Esophagus (tissue), 2 donors: ENCODE measurements around the gene TMEM131. TPM values are rescaled to one million over a fixed set of nuclear protein-coding genes. Genes with fewer than 3 reads are reported as not detected.

Source experiments
- H3K27ac ChIP-seq, 2 donors: one replicate each; pipeline ENCODE4 v1.5.1; 2013; ENCODE audit warnings: low read depth in 2 of 2, mild to moderate bottlenecking in 2 of 2, inconsistent platforms in 1 of 2, low read length in 1 of 2, moderate library complexity in 1 of 2
- H3K27me3 ChIP-seq, 2 donors: one replicate each; pipeline ENCODE4 v1.6.1; 2013; ENCODE audit warnings: low read length in 2 of 2, control low read depth in 1 of 2, mild to moderate bottlenecking in 1 of 2; ENCODE audit not compliant: insufficient read depth in 2 of 2, control insufficient read depth in 1 of 2
- H3K36me3 ChIP-seq, 2 donors: one replicate each; pipeline ENCODE4 v1.6.1; 2013; ENCODE audit warnings: low read length in 1 of 2; ENCODE audit not compliant: control insufficient read depth in 2 of 2, insufficient read depth in 2 of 2
- H3K4me1 ChIP-seq, 2 donors: one replicate each; pipeline ENCODE4 v1.6.1; 2013; ENCODE audit warnings: low read length in 1 of 2; ENCODE audit not compliant: control insufficient read depth in 2 of 2, insufficient read depth in 2 of 2
- H3K4me3 ChIP-seq, 2 donors: one replicate each; pipeline ENCODE4 v1.5.1; 2013; ENCODE audit warnings: low read length in 2 of 2, mild to moderate bottlenecking in 2 of 2, low read depth in 1 of 2, moderate library complexity in 1 of 2
- H3K9me3 ChIP-seq, 2 donors: one replicate each; pipeline ENCODE4 v1.6.1; 2013; ENCODE audit warnings: mild to moderate bottlenecking in 2 of 2, low read depth in 1 of 2, low read length in 1 of 2, moderate library complexity in 1 of 2; ENCODE audit not compliant: control insufficient read depth in 2 of 2, insufficient read depth in 1 of 2
- WGBS, 2 donors: extraction: QIAGEN DNeasy Blood & Tissue Kit; methylation state at CpG; one replicate each; pipeline ENCODE4 v1.1.7; 2013; 5-methylcytosine and 5-hydroxymethylcytosine counted together
- polyA plus RNA-seq, 2 donors: library from polyadenylated mRNA; stranded (reverse); fragments of 200-250 nt; gene quantifications; one replicate each; pipeline ENCODE4 v1.2.3, GENCODE V29; 2013
- donor health status: healthy with polysubstance abuse.
- donor health status: Bipolar disorder and iron deficiency.

Gene TMEM131
- polyA plus RNA-seq, 2 donors = 9.3 to 9.9 TPM

DNA sequence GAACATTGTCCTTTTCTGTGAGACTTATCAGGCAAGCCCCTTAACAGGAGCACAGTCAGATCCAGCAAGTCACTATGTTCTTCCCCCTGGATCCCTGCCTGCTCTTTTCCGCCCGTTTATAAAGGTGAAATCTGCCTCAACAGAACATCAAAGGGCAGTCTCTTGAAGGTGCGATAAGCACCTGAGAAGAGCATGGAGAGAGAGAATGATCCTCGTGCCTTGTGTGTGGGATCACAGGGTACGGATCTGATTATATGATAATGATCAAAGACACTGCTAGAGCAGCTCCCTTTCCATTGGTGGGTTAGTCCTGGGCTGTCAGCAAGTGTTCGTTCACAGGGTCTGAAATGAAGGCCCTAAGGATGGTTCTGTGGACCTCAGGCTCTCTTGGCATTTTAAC is 176.0 kb downstream of the TMEM131 start:
- 72 to 76% methylated on average over 6 of the region's 6 CpGs for WGBS, 2 donors
- Histone ChIP-seq H3K4me1 (no peaks in the 10 kb centered on the region), H3K36me3 (peaks cover 0 to 6% of the 10 kb centered on the region in 2 donors), H3K9me3 (no peaks in the 10 kb centered on the region), H3K27ac (no peak overlapping the region), H3K4me3 (no peak overlapping the region), H3K27me3 (no peaks in the 10 kb centered on the region)

DNA sequence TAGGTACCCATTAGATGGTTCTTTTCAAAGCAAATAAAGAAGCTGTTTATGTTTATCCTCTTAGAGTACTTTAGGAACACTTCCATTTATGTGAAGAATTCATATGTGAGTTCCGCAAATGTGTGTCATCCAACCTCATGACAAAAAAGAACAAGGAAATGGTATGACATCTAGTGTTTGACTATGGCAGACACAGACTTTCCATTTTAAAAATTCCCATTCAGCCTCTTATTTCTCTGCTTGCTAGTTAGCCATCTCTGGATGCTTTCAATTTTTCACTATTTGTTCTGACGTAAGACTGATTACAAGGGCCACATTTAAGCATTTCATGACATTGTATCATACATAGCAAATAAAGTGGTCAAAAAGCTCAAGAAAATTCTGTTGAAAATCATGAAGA is 179.3 kb downstream of the TMEM131 start:
- H3K27ac ChIP-seq = no peak overlapping the region
- no peaks in the 10 kb centered on the region for H3K27me3 ChIP-seq
- no peak overlapping the region for H3K4me3 ChIP-seq
- no peaks in the 10 kb centered on the region for H3K9me3 ChIP-seq
- peaks cover 0 to 3% of the 10 kb centered on the region in 2 donors for H3K36me3 ChIP-seq
- WGBS, 2 donors = 98 to 99% methylated on average over 2 of the region's 2 CpGs
- no peaks in the 10 kb centered on the region for H3K4me1 ChIP-seq

DNA sequence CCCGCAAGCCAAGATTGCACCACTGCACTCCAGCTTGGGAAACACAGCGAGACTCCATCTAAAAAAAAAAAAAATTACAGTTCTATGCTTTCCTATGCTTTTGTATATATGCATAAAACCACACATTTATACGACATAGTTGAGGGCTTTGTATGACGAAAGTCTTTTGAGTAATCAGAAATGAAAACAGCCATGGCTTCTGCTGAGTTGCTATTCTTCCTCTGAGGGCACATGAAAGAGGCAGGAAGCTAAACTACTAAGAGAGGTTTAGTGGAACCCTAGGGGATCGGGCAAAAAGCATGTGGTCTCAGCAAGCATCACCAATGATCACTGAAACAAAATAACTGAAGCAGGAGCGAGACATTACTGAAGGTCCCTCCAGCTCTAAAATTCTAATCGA is 182.8 kb downstream of the TMEM131 start:
- Histone ChIP-seq H3K9me3 (no peaks in the 10 kb centered on the region), H3K4me3 (no peak overlapping the region), H3K4me1 (no peaks in the 10 kb centered on the region), H3K27ac (no peak overlapping the region), H3K27me3 (no peaks in the 10 kb centered on the region), H3K36me3 (peaks cover 2 to 3% of the 10 kb centered on the region in 2 donors)
- whole genome bisulfite sequencing, 2 donors = 89 to 94% methylated on average over 7 of the region's 7 CpGs

DNA sequence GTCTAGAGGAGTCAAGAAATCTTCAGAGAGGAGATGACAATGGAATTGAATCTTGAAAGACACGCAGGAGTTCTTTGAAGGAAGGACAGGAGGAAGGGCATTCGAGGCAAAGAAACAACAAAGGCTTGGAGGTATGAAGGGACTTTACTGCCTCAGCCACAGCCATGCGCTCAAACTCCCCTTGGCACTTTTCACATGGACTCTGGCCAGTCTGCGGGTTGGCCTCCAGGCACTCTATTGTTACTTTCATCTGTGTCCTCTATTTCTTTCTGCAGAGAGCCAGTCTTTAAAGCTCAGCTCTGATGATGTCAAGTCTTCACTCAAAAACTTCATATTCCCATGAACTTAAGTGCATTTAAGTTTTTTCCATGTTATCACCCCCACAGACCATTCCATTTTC is 186.9 kb downstream of the TMEM131 start:
- WGBS, 2 donors = 70 to 78% methylated on average over 4 of the region's 4 CpGs
- Histone ChIP-seq H3K36me3 (peaks cover 2 to 3% of the 10 kb centered on the region in 2 donors), H3K27ac (no peak overlapping the region), H3K4me1 (no peaks in the 10 kb centered on the region), H3K27me3 (no peaks in the 10 kb centered on the region), H3K4me3 (no peak overlapping the region), H3K9me3 (no peaks in the 10 kb centered on the region)

DNA sequence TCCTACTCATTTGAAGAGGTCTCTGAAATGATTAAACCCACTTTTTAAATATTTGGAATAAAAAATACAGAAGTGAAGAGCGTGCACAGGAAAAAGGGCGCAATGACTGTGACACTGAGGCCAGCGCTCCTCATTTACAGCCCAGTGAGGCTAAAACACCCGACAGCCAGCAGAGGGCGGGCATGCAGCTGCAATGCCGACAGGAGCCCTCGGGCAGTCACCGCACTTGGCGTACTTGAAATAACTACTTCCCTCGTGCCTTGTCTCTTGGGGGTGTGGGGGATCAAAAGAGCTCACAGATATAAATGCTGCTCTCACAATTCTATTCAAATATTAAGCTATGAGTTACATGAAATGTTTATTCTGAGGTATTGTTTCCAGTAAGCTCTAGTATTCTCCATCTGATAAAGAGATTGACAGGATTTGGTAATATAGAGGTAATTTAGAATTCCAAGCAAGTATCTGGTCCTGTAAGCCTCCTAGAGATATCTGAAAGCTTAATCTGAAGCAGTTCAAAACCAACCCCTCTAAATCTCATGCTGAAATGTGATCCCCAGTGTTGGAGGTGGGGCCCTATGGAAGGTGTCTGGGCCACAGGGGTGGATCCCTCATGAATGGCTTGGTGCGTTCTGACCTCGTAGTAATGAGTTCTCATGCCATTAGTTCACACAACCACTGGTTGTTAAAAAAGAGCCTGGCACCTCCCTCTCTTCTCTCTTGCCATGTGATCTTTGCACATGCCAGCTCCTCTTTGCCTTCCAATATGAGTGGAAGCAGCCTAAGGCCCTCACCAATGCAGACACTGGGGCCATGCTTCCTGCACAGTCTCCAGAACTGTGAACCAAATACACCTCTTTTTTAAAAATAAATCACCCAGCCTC is 188.8 kb downstream of the TMEM131 start:
- Histone ChIP-seq H3K36me3 (peaks cover 2 to 3% of the 10 kb centered on the region in 2 donors), H3K27me3 (no peaks in the 10 kb centered on the region), H3K27ac (no peak overlapping the region), H3K9me3 (no peaks in the 10 kb centered on the region), H3K4me1 (no peaks in the 10 kb centered on the region), H3K4me3 (no peak overlapping the region)
- 25 to 26% methylated on average over 12 of the region's 12 CpGs for WGBS, 2 donors

DNA sequence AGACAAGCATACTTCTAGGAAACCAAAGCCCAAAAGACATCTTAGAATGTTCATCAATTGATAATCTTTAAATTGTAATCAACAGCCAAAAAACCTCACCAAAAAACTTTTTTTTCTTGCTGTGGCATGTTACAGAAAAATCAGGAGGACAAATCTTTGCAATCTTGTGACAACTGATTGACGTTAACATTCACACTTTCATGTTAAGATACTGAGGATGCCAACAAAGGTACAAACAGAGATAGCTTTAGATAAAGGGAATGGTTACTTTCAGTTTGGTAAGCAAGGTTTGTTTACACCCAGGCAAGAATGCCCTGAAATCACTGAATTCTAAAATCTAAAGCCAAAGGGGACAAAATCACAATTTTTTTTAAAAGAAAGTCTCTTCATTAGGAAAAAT is 190.0 kb downstream of the TMEM131 start:
- no peaks in the 10 kb centered on the region for H3K9me3 ChIP-seq
- no peak overlapping the region for H3K27ac ChIP-seq
- no peaks in the 10 kb centered on the region for H3K4me1 ChIP-seq
- H3K4me3 ChIP-seq = no peak overlapping the region
- no peaks in the 10 kb centered on the region for H3K27me3 ChIP-seq
- WGBS, 2 donors = 91 to 93% methylated on average over 1 of the region's 1 CpG
- H3K36me3 ChIP-seq = peaks cover 2 to 3% of the 10 kb centered on the region in 2 donors

DNA sequence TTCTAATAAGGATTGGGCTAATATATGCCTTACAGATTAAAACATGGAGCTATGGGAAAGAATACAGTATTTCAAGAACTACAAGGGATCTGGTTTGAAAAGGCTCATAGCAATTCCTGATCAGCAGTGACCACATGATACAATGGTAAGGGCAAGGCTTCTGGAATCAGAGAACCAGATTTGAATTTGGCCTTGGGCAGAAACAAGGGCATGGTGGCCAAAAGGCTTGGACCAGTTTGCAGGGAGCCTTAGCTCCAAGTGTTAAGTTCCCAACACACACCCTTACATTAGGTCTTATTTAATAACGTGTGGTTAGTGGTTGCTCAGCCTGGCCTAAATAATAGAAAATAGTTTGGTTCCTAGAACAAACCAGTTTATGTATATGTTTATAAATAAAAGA is 194.7 kb downstream of the TMEM131 start:
- Histone ChIP-seq H3K36me3 (no peaks in the 10 kb centered on the region), H3K9me3 (no peaks in the 10 kb centered on the region), H3K27ac (no peak overlapping the region), H3K4me1 (no peaks in the 10 kb centered on the region), H3K4me3 (no peak overlapping the region), H3K27me3 (no peaks in the 10 kb centered on the region)
- WGBS, 2 donors = 84 to 86% methylated on average over 1 of the region's 1 CpG

DNA sequence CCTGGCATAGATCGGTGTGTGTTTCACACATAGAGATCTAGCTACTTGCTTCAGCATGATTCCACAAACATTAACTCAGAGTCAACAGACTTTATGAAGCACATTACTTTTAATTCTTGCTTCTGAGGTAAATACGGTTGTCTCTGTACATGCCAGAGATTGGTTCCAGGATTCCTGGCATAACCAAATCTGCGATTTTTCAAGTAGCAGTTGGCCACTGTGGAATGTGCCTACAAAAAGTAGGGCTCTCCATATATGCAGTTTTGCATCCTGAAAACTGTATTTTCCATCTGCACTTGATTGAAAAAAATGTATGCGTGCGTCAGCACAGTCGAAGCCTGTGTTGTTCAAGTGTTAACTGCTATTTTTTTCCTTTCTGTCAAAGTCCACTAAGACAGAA is 197.3 kb downstream of the TMEM131 start:
- no peaks in the 10 kb centered on the region for H3K9me3 ChIP-seq
- no peaks in the 10 kb centered on the region for H3K27me3 ChIP-seq
- H3K4me3 ChIP-seq = no peak overlapping the region
- 92 to 94% methylated on average over 6 of the region's 6 CpGs for WGBS, 2 donors
- no peak overlapping the region for H3K27ac ChIP-seq
- no peaks in the 10 kb centered on the region for H3K4me1 ChIP-seq
- peaks cover 0 to 2% of the 10 kb centered on the region in 2 donors for H3K36me3 ChIP-seq

DNA sequence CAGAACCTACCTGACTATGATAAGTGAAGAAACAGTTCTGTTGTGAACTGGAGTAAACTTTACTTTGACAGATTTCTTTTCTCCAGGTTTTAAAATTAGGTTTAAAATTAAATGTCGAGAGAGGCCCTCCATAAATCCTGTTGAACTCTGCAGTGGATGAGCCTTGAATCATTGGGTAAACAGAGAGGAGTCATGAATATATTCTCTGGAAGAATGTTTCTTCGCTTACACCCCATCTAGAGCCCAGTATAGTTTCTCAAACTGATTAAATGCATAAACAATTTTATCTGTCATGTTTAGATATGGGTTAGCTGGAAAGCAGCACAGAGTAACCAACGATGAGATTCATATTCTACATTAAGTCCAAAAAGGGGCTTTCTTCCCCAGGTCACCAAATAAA is 198.4 kb downstream of the TMEM131 start:
- WGBS, 2 donors = 78 to 83% methylated on average over 3 of the region's 3 CpGs
- no peak overlapping the region for H3K27ac ChIP-seq
- H3K36me3 ChIP-seq = peaks cover 1 to 9% of the 10 kb centered on the region in 2 donors

More for the DNA sequence above, 198.4 kb downstream of the TMEM131 start:
- Histone ChIP-seq H3K27me3 (no peaks in the 10 kb centered on the region), H3K4me3 (no peak overlapping the region), H3K9me3 (no peaks in the 10 kb centered on the region), H3K4me1 (peaks cover 0 to 3% of the 10 kb centered on the region in 2 donors)
